Spleen (tissue), 11 donors: Measurements from ENCODE around the gene DIP2C. TPM values are rescaled to one million over a fixed set of nuclear protein-coding genes. Genes with fewer than 3 reads are reported as not detected.

ENCODE experiments used
- DNase-seq: peaks from one replicate; pipeline ENCODE4 v3.0.0-alpha.2; 2020
- H3K27ac ChIP-seq, 8 donors: fragments of 200-600 bp; sonication (generic) in 7 of 8; 1 replicate in 4 of 8; 2 replicates in 4 of 8; pipeline versions ENCODE4 v1.5.0 to v1.8.0; 2016 to 2021; ENCODE audit warnings: inconsistent platforms in 4 of 8, mild to moderate bottlenecking in 4 of 8, moderate library complexity in 1 of 8
- H3K27me3 ChIP-seq, 7 donors: fragments of 200-600 bp; sonication (generic) in 6 of 7; replicated peaks in 1 of 7; 1 replicate in 4 of 7; 2 replicates in 3 of 7; pipeline versions ENCODE4 v1.5.0 to v1.8.0; 2016 to 2021; ENCODE audit warnings: inconsistent platforms in 3 of 7, mild to moderate bottlenecking in 1 of 7
- H3K36me3 ChIP-seq, 6 donors: fragments of 200-600 bp; sonication (generic) in 5 of 6; 1 replicate in 4 of 6; 2 replicates in 2 of 6; pipeline versions ENCODE4 v1.5.0 to v1.8.0; 2016 to 2021; ENCODE audit warnings: inconsistent platforms in 2 of 6
- H3K4me1 ChIP-seq, 6 donors: fragments of 200-600 bp; sonication (generic) in 5 of 6; 1 replicate in 3 of 6; 2 replicates in 3 of 6; pipeline versions ENCODE4 v1.5.0 to v1.8.0; 2016 to 2021; ENCODE audit warnings: inconsistent platforms in 3 of 6
- H3K4me3 ChIP-seq, 8 donors: fragments of 200-600 bp; sonication (generic) in 7 of 8; 1 replicate in 4 of 8; 2 replicates in 4 of 8; pipeline versions ENCODE4 v1.5.0 to v1.8.0; 2016 to 2021; ENCODE audit warnings: inconsistent platforms in 4 of 8, mild to moderate bottlenecking in 4 of 8, moderate library complexity in 2 of 8
- H3K9me3 ChIP-seq, 8 donors: fragments of 200-600 bp; sonication (generic) in 7 of 8; 1 replicate in 4 of 8; 2 replicates in 4 of 8; pipeline versions ENCODE4 v1.5.0 to v1.8.0; 2016 to 2021; ENCODE audit warnings: inconsistent platforms in 4 of 8
- POLR2A ChIP-seq, 3 donors: fragments of 450-650 bp; IDR thresholded peaks; one replicate each; pipeline ENCODE4 v1.5.1; 2017; ENCODE audit warnings: antibody characterized with exemption in 3 of 3, mild to moderate bottlenecking in 1 of 3
- POLR2AphosphoS5 ChIP-seq, 3 donors: sonication (generic); formaldehyde crosslinking; IDR thresholded peaks; one replicate each; pipeline ENCODE4 v1.5.1; 2017; ENCODE audit warnings: antibody characterized with exemption in 3 of 3
- whole genome bisulfite sequencing, 5 donors: extraction: QIAGEN DNeasy Blood & Tissue Kit in 3 of 5; methylation state at CpG; one replicate each; pipeline versions ENCODE4 v1.1.5 to v1.1.7; 2013 to 2018; 5-methylcytosine and 5-hydroxymethylcytosine counted together
- intact Hi-C: fragments of 100-400 bp; cut with DNase I; formaldehyde crosslinking; loops from one replicate; pipeline ENCODE4 v1.15.0; 2023; ENCODE audit warnings: low total_unique reads
- polyA plus RNA-seq, 3 donors: library from polyadenylated mRNA; stranded (reverse); fragments of 200-250 nt; gene quantifications; one replicate each; pipeline ENCODE4 v1.2.1, GENCODE V29; 2013
- total RNA-seq, 7 donors: library from RNA; depleted of rRNA in 3 of 7; stranded (reverse); fragments of >200 nt in 3 of 7; fragmentation: NEBNext Ultra II Directional in 4 of 7; extraction: Animal tissue kit (Norgen Biotek cat#: 25700) in 4 of 7; gene quantifications; one replicate each; pipeline versions ENCODE4 v1.1.0 to v1.2.1, GENCODE V29; 2016 to 2021
- TF ChIP-seq, protein P1 (sequence below), 11 experiments: fragments of 200-600 bp in 7 of 11; fragments of 450-650 bp in 4 of 11; sonication (generic) in 4 of 11; IDR thresholded peaks in 8 of 11; conservative IDR thresholded peaks in 3 of 11; 1 replicate in 7 of 11; 2 replicates in 4 of 11; pipeline versions ENCODE4 v1.4.0 to v1.8.0; 2016 to 2021; ENCODE audit warnings: antibody characterized with exemption in 11 of 11, inconsistent platforms in 4 of 11, mild to moderate bottlenecking in 1 of 11
- donor health status: healthy with polysubstance abuse.
- donor health status: DM: no; HTN: no; CAD: no; lungs with moderate emphysema.
- donor health status: DM: no; HTN: no; CAD: no.
- donor health status: Bipolar disorder and iron deficiency.
- donor health status: healthy.
- donor health status: DM: no; HTN: no; CAD: no.
- donor health status: DM: yes; HTN: yes; CAD: no.

The DIP2C gene
- total and polyA plus RNA-seq, 10 donors: 2.2 to 13.1 (median 9.0) TPM

DNA sequence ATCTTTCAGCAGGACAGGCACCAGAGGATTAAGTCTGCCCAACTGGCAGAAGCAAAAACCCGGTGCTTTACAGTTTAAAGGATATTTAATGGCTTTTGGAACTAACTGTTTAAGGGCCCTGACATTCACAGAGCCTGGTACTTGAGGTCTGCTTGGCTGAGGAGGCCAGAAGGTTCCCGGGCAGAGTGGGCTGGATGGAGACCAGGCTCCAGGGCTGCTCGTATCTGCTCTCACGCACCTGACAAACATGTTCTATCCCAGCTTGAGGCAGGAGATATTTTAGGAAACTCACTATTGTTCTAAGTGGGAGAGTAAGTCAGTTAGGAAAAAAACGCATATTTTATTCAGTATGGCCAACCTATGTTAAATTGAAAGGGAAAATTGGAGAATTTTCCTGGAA lies 410.8 kb downstream of the DIP2C start:
- 93 to 97% (median 94%) methylated on average over 5 of the region's 5 CpGs for WGBS, 5 donors

DNA sequence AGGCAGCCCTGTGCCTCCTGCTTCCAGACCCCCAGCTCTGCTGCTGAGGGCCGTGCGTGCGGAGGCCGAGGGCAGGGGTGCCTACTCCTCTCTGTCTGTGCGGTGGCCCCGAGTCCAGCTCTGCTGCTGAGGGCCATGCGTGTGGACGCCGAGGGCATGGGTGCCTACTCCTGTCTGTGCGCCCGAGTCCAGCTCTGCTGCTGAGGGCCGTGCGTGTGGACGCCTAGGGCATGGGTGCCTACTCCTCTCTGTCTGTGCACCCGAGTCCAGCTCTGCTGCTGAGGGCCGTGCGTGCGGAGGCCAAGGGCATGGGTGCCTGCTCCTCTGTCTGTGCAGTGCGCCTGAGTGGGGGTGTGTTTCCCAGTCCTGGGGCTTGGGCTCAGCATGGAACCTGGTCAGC lies 411.5 kb downstream of the DIP2C start:
- Histone ChIP-seq H3K27me3 (no peaks in the 10 kb centered on the region), H3K36me3 (peaks cover 0 to 68% (median 7%) of the 10 kb centered on the region in 6 donors), H3K27ac (no peak overlapping the region), H3K4me3 (no peak overlapping the region), H3K9me3 (no peaks in the 10 kb centered on the region), H3K4me1 (peaks cover 0 to 6% (median 0%) of the 10 kb centered on the region in 6 donors)
- 92 to 98% (median 96%) methylated on average over 15 to 19 of the region's 19 CpGs for WGBS, 5 donors
- TF ChIP-seq, protein P1, sequence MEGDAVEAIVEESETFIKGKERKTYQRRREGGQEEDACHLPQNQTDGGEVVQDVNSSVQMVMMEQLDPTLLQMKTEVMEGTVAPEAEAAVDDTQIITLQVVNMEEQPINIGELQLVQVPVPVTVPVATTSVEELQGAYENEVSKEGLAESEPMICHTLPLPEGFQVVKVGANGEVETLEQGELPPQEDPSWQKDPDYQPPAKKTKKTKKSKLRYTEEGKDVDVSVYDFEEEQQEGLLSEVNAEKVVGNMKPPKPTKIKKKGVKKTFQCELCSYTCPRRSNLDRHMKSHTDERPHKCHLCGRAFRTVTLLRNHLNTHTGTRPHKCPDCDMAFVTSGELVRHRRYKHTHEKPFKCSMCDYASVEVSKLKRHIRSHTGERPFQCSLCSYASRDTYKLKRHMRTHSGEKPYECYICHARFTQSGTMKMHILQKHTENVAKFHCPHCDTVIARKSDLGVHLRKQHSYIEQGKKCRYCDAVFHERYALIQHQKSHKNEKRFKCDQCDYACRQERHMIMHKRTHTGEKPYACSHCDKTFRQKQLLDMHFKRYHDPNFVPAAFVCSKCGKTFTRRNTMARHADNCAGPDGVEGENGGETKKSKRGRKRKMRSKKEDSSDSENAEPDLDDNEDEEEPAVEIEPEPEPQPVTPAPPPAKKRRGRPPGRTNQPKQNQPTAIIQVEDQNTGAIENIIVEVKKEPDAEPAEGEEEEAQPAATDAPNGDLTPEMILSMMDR (IDR thresholded peaks at IDR 0.05 in 8 of 11, conservative IDR thresholded peaks at IDR 0.05 in 3 of 11): no peak
- TF ChIP-seq POLR2AphosphoS5 (IDR thresholded peaks at IDR 0.05) (no peak), POLR2A (IDR thresholded peaks at IDR 0.05) (no peak)
- intact Hi-C loops: no loop called here
- no peak for DNase-seq

More for the DNA sequence above, 410.8 kb downstream of the DIP2C start:
- peaks cover 0 to 11% (median 0%) of the 10 kb centered on the region in 6 donors for H3K4me1 ChIP-seq
- intact Hi-C loops: no loop called here
- TF ChIP-seq POLR2A (IDR thresholded peaks at IDR 0.05): no peak
- no peak overlapping the region for H3K4me3 ChIP-seq
- H3K27ac ChIP-seq: no peak overlapping the region
- H3K27me3 ChIP-seq: no peaks in the 10 kb centered on the region
- no peaks in the 10 kb centered on the region for H3K9me3 ChIP-seq
- no peak for DNase-seq
- peaks cover 0 to 71% (median 7%) of the 10 kb centered on the region in 6 donors for H3K36me3 ChIP-seq

DNA sequence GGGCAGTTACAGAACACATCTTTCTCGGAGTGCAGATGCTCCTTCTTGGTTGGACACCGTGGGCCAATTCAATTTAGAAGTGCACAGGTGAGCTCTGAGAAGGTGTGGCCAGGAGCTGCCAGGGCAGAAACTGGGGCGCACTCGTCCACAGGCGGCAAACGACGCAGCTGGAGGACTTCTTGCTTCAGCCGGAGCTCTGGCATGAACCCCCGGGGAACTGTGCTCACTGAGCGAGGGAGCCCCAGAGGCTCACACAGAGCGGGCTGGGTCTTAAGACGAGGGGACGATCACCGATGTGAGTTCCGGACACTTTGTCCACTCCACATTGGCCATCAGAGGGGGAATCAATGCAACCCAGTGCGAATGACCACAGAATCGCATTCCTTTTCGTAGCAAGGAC lies 413.8 kb downstream of the DIP2C start:
- Histone ChIP-seq H3K27ac (no peak overlapping the region), H3K27me3 (no peaks in the 10 kb centered on the region), H3K4me3 (no peak overlapping the region), H3K4me1 (no peaks in the 10 kb centered on the region), H3K9me3 (no peaks in the 10 kb centered on the region), H3K36me3 (peaks cover 0 to 47% (median 3%) of the 10 kb centered on the region in 6 donors)
- DNase-seq: no peak
- intact Hi-C loops: no loop called here
- TF ChIP-seq POLR2AphosphoS5 (IDR thresholded peaks at IDR 0.05) (no peak), POLR2A (IDR thresholded peaks at IDR 0.05) (no peak)
- TF ChIP-seq, protein P1 (IDR thresholded peaks at IDR 0.05 in 8 of 11, conservative IDR thresholded peaks at IDR 0.05 in 3 of 11): no peak
- WGBS, 5 donors: 89 to 96% (median 92%) methylated on average over 18 of the region's 18 CpGs

DNA sequence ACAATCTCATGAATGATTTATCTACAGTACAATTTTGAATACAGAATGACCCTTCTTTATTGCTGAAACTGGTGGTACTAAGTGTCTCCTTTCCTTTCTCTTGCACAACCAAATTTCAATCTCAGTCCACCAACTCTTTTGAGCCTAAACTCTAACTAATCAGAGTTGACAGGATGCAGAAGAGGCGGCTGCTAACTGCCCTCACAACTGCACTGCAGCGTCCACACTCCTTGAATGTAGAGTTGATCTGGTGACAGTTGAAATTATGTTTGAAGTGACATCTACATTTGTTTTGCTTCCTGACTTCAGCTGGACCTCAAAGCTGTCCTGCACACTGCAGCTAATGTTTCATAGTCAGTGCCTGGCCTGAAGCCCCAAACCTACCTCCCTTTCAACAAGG lies 414.6 kb downstream of the DIP2C start:
- WGBS, 5 donors: 56 to 77% (median 72%) methylated on average over 2 of the region's 2 CpGs
- Histone ChIP-seq H3K27me3 (no peaks in the 10 kb centered on the region), H3K4me3 (no peak overlapping the region), H3K27ac (no peak overlapping the region), H3K4me1 (no peaks in the 10 kb centered on the region), H3K9me3 (no peaks in the 10 kb centered on the region), H3K36me3 (peaks cover 0 to 39% (median 3%) of the 10 kb centered on the region in 6 donors)
- TF ChIP-seq POLR2AphosphoS5 (IDR thresholded peaks at IDR 0.05) (no peak), POLR2A (IDR thresholded peaks at IDR 0.05) (no peak)
- TF ChIP-seq, protein P1 (IDR thresholded peaks at IDR 0.05 in 8 of 11, conservative IDR thresholded peaks at IDR 0.05 in 3 of 11): no peak
- DNase-seq: no peak
- intact Hi-C loops: no loop called here

DNA sequence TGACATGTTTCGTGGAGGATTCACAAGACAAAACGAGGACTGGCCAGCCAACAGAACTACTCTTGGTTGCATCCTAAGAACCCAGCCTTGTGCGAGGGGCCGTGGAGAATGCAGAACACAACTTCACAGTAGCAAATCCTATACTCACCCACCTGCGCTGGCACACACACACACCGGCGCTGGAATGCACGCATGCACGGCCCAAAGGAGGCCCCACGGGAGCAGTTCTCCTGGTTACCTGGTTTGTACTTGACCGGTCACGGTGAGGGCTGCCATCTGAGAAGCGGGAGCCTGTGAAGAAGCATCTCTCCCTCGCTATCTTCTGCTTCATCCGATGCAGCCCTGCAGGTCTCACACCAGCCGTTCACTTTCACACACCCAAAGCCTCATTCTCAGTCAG lies 416.4 kb downstream of the DIP2C start:
- no peaks in the 10 kb centered on the region for H3K4me1 ChIP-seq
- TF ChIP-seq POLR2AphosphoS5 (IDR thresholded peaks at IDR 0.05) (no peak), POLR2A (IDR thresholded peaks at IDR 0.05) (no peak)
- TF ChIP-seq, protein P1 (IDR thresholded peaks at IDR 0.05 in 8 of 11, conservative IDR thresholded peaks at IDR 0.05 in 3 of 11): no peak
- no peak for DNase-seq
- H3K27ac ChIP-seq: no peak overlapping the region
- no peaks in the 10 kb centered on the region for H3K9me3 ChIP-seq
- intact Hi-C loops: no loop called here
- 94 to 97% (median 96%) methylated on average over 15 to 16 of the region's 16 CpGs for WGBS, 5 donors
- H3K4me3 ChIP-seq: no peak overlapping the region
- H3K27me3 ChIP-seq: no peaks in the 10 kb centered on the region
- peaks cover 0 to 22% (median 3%) of the 10 kb centered on the region in 6 donors for H3K36me3 ChIP-seq
